Measurements from ENCODE around the gene TFR2. TPM values are rescaled to one million over a fixed set of nuclear protein-coding genes. Genes with fewer than 3 reads are reported as not detected.

The TFR2 gene
- total and polyA plus RNA-seq, 12 donors = 0.20 to 0.58 (median 0.49) TPM; not detected in 7

- no peaks in the 10 kb centered on the region for H3K27me3 ChIP-seq
- ATAC-seq (peak in 2 of 8 donors; percentile 0 to 1), DNase-seq (no peak)
- H3K4me3 ChIP-seq = no peak overlapping the region
- no peaks in the 10 kb centered on the region for H3K9me3 ChIP-seq
- TF ChIP-seq, protein P1, sequence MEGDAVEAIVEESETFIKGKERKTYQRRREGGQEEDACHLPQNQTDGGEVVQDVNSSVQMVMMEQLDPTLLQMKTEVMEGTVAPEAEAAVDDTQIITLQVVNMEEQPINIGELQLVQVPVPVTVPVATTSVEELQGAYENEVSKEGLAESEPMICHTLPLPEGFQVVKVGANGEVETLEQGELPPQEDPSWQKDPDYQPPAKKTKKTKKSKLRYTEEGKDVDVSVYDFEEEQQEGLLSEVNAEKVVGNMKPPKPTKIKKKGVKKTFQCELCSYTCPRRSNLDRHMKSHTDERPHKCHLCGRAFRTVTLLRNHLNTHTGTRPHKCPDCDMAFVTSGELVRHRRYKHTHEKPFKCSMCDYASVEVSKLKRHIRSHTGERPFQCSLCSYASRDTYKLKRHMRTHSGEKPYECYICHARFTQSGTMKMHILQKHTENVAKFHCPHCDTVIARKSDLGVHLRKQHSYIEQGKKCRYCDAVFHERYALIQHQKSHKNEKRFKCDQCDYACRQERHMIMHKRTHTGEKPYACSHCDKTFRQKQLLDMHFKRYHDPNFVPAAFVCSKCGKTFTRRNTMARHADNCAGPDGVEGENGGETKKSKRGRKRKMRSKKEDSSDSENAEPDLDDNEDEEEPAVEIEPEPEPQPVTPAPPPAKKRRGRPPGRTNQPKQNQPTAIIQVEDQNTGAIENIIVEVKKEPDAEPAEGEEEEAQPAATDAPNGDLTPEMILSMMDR (IDR thresholded peaks at IDR 0.05) = no peak
- H3K4me1 ChIP-seq = peaks cover 0 to 45% (median 23%) of the 10 kb centered on the region in 9 donors
- peaks cover 0 to 96% (median 71%) of the 10 kb centered on the region in 9 donors for H3K36me3 ChIP-seq
- peak overlapping the region in 6 of 10 donors; percentile 4 to 55 (median 21) for H3K27ac ChIP-seq
- 85 to 86% methylated on average over 17 to 18 of the region's 18 CpGs for WGBS, 2 donors
- intact Hi-C loops (cut with DNase I) = loop anchor here in 4 of 10 donors (5.0 to 10.0 kb wide), 3 partner anchors 73 to 216 kb away; partner anchors contain the start of genes SPACDR (in 2 of the 4) and TSC22D4 (in 1 of the 4)
Measured at GRCh38 chr7:100680576-100681271, 39.4 kb upstream of the TFR2 start.

GRCh38 chr7:100679927-100680575 is 38.7 kb upstream of the TFR2 start:
- TF ChIP-seq, protein P1 (IDR thresholded peaks at IDR 0.05) = no peak
- intact Hi-C loops (cut with DNase I) = loop anchor here in 7 of 10 donors (5.0 to 10.0 kb wide), 5 partner anchors 68 to 248 kb away; partner anchors contain the start of genes SPACDR (in 2 of the 7), TSC22D4 (in 2 of the 7) and MOSPD3 (in 1 of the 7)
- Histone ChIP-seq H3K4me1 (peaks cover 0 to 49% (median 23%) of the 10 kb centered on the region in 9 donors), H3K27me3 (no peaks in the 10 kb centered on the region), H3K9me3 (no peaks in the 10 kb centered on the region), H3K36me3 (peaks cover 0 to 89% (median 64%) of the 10 kb centered on the region in 9 donors), H3K4me3 (no peak overlapping the region), H3K27ac (peak overlapping the region in 6 of 10 donors; percentile 4 to 55 (median 50))
- DNase-seq (peak in 1 of 2 donors; percentile 48), ATAC-seq (peak in 6 of 8 donors; percentile 7 to 41 (median 21))
- WGBS, 2 donors = 71 to 78% methylated on average over 13 of the region's 13 CpGs

DNA sequence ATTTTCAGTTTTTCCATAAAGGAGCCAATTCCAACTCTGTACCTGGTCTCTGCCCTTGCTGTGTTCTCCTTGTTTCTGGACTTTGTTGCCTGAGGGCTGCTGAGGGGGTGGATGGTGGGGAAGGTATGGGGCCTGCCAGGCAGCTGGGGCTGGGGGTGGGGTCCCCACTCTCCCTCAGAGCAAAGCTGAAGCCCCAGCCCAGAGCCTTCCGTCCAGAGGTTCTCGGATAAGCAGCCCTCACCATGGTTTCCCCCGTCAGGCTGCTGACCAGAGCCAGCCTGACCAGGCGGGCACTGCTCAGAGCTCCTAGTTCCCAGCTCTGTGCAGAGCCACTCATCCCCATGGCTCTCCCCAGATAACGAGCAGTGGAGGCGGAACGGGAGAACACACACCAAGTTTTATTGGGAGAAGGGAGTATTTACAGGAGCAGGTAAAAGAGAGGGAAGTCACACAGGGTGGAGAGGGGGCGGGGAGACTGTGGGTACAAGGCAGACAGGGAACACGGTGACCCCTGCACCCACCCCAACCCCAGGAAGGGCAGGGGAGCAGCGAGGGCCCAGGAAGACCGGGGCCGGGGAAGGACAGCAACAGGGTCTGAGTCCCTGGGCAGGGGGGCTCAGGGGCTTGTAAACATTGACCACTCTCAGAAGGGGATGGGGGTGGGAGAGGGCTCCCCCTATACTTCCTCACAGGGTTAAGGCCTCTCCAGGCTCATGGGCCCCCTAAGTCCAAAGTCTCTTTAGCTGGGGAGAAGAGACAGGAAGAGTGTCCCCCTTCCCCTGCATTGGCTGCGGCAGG is 38.0 kb upstream of the TFR2 start:
- Histone ChIP-seq H3K27me3 (no peaks in the 10 kb centered on the region), H3K9me3 (no peaks in the 10 kb centered on the region), H3K36me3 (peaks cover 0 to 82% (median 57%) of the 10 kb centered on the region in 9 donors), H3K27ac (peak overlapping the region in 4 of 10 donors; percentile 49 to 53 (median 52)), H3K4me1 (peaks cover 0 to 49% (median 23%) of the 10 kb centered on the region in 9 donors), H3K4me3 (no peak overlapping the region)
- TF ChIP-seq, protein P1 (IDR thresholded peaks at IDR 0.05) = no peak
- DNase-seq (no peak), ATAC-seq (no peak)
- intact Hi-C loops (cut with DNase I) = loop anchor here in 3 of 10 donors (5.0 to 10.0 kb wide), 3 partner anchors 67 to 247 kb away; partner anchors contain the start of genes MOSPD3 (in 1 of the 3) and TSC22D4 (in 1 of the 3)
- 67 to 69% methylated on average over 12 to 13 of the region's 13 CpGs for WGBS, 2 donors

Data from heart right ventricle (tissue), 16 donors.